H9 (cell line): ENCODE results near the gene CFAP299. TPM values are rescaled to one million over a fixed set of nuclear protein-coding genes. Genes with fewer than 3 reads are reported as not detected.

Experiments
- DNase-seq: peaks from one replicate; pipeline ENCODE4 v3.0.0-alpha.2; 2017
- H2AFZ ChIP-seq: one replicate; pipeline ENCODE4 v1.6.1; 2013; ENCODE audit warnings: mild to moderate bottlenecking, low read length, control low read depth, moderate library complexity
- H2AK5ac ChIP-seq: 2 replicates; pipeline ENCODE4 v1.6.1; 2013; ENCODE audit warnings: low read length, control low read depth, mixed read lengths; ENCODE audit not compliant: insufficient read length
- H2BK120ac ChIP-seq: one replicate; pipeline ENCODE4 v1.6.1; 2013; ENCODE audit warnings: low read depth, mild to moderate bottlenecking, low read length, control low read depth, inconsistent platforms; ENCODE audit not compliant: poor library complexity, severe bottlenecking
- H2BK12ac ChIP-seq: 2 replicates; pipeline ENCODE4 v1.6.1; 2013; ENCODE audit warnings: low read length, control low read depth, mixed read lengths, low read depth; ENCODE audit not compliant: insufficient read length
- H2BK15ac ChIP-seq: 2 replicates; pipeline ENCODE4 v1.6.1; 2013; ENCODE audit warnings: low read depth, low read length, control low read depth
- H2BK20ac ChIP-seq: one replicate; pipeline ENCODE4 v1.6.1; 2013; ENCODE audit warnings: low read depth, mild to moderate bottlenecking, low read length, control low read depth, inconsistent platforms; ENCODE audit not compliant: poor library complexity, severe bottlenecking
- H2BK5ac ChIP-seq: 2 replicates; pipeline ENCODE4 v1.6.1; 2013; ENCODE audit warnings: low read length, control low read depth, mixed read lengths; ENCODE audit not compliant: insufficient read length
- H3K14ac ChIP-seq: 2 replicates; pipeline ENCODE4 v1.6.1; 2013; ENCODE audit warnings: low read length, control low read depth; ENCODE audit not compliant: insufficient read depth
- H3K18ac ChIP-seq: 2 replicates; pipeline ENCODE4 v1.6.1; 2013; ENCODE audit warnings: low read depth, mild to moderate bottlenecking, mixed read lengths, low read length, control low read depth; ENCODE audit not compliant: insufficient read length
- H3K23ac ChIP-seq: 2 replicates; pipeline ENCODE4 v1.6.1; 2013; ENCODE audit warnings: low read length, control low read depth, mixed read lengths, low read depth; ENCODE audit not compliant: insufficient read length
- H3K23me2 ChIP-seq: 2 replicates; pipeline ENCODE4 v1.6.1; 2013; ENCODE audit warnings: low read depth, mild to moderate bottlenecking, mixed read lengths, low read length, control low read depth; ENCODE audit not compliant: insufficient read length, poor library complexity, severe bottlenecking
- H3K27ac ChIP-seq: 2 replicates; pipeline ENCODE4 v1.5.1; 2013; ENCODE audit warnings: low read length, control low read depth, mixed read lengths, low read depth; ENCODE audit not compliant: insufficient read length
- H3K27me3 ChIP-seq: 2 replicates; pipeline ENCODE4 v1.6.1; 2013; ENCODE audit warnings: low read length, control low read depth, inconsistent platforms; ENCODE audit not compliant: insufficient read depth
- H3K4ac ChIP-seq: 2 replicates; pipeline ENCODE4 v1.6.1; 2013; ENCODE audit warnings: low read depth, mild to moderate bottlenecking, control low read depth, inconsistent platforms, low read length, moderate library complexity
- H3K4me1 ChIP-seq: 2 replicates; pipeline ENCODE4 v1.6.1; 2013; ENCODE audit warnings: low read length, control low read depth, inconsistent platforms; ENCODE audit not compliant: insufficient read depth
- H3K4me2 ChIP-seq: 2 replicates; pipeline ENCODE4 v1.6.1; 2013; ENCODE audit warnings: low read length, control low read depth, mixed read lengths; ENCODE audit not compliant: insufficient read length, insufficient read depth
- H3K56ac ChIP-seq: 2 replicates; pipeline ENCODE4 v1.6.1; 2013; ENCODE audit warnings: low read depth, mild to moderate bottlenecking, mixed read lengths, low read length, control low read depth; ENCODE audit not compliant: insufficient read length
- H3K79me1 ChIP-seq: 2 replicates; pipeline ENCODE4 v1.6.1; 2013; ENCODE audit warnings: low read depth, mild to moderate bottlenecking, moderate library complexity, low read length, control low read depth, inconsistent platforms; ENCODE audit not compliant: insufficient read depth, poor library complexity, severe bottlenecking
- H3K79me2 ChIP-seq: 2 replicates; pipeline ENCODE4 v1.6.1; 2013; ENCODE audit warnings: low read length, control low read depth, inconsistent platforms; ENCODE audit not compliant: insufficient read depth
- H3K9ac ChIP-seq: 2 replicates; pipeline ENCODE4 v1.6.1; 2013; ENCODE audit warnings: low read length, control low read depth, mixed read lengths; ENCODE audit not compliant: insufficient read length; ENCODE audit errors: extremely low read depth
- H3K9me3 ChIP-seq: one replicate; pipeline ENCODE4 v1.6.1; 2013; ENCODE audit warnings: low read depth, low read length, inconsistent platforms; ENCODE audit not compliant: control insufficient read depth
- H3T11ph ChIP-seq: one replicate; pipeline ENCODE4 v1.6.1; 2013; ENCODE audit warnings: mild to moderate bottlenecking, low read length, control low read depth, inconsistent platforms
- H4K20me1 ChIP-seq: one replicate; pipeline ENCODE4 v1.6.1; 2013; ENCODE audit not compliant: control insufficient read depth, insufficient read length, insufficient read depth
- H4K5ac ChIP-seq: 2 replicates; pipeline ENCODE4 v1.6.1; 2013; ENCODE audit warnings: low read depth, mild to moderate bottlenecking, mixed read lengths, low read length, control low read depth; ENCODE audit not compliant: insufficient read length
- H4K8ac ChIP-seq: replicated peaks from 2 replicates; pipeline ENCODE4 v1.6.1; 2013; ENCODE audit warnings: low read length, control low read depth, mixed read lengths, low read depth; ENCODE audit not compliant: insufficient read length
- H4K91ac ChIP-seq: 2 replicates; pipeline ENCODE4 v1.6.1; 2013; ENCODE audit warnings: low read depth, mild to moderate bottlenecking, moderate library complexity, mixed read lengths, low read length, control low read depth; ENCODE audit not compliant: insufficient read length
- H3K27ac Mint-ChIP-seq, 3 experiments: 2 replicates in 2 of 3; 3 replicates in 1 of 3; pipeline ENCODE4 v1.8.0; 2020 to 2021; ENCODE audit warnings: mixed read lengths in 3 of 3, mild to moderate bottlenecking in 1 of 3, moderate library complexity in 1 of 3
- H3K27me3 Mint-ChIP-seq: 2 replicates; pipeline ENCODE4 v1.8.0; 2021; ENCODE audit warnings: low read depth, mild to moderate bottlenecking, moderate library complexity, mixed read lengths
- H3K36me3 Mint-ChIP-seq, 3 experiments: 2 replicates in 2 of 3; 3 replicates in 1 of 3; pipeline ENCODE4 v1.8.0; 2020 to 2021; ENCODE audit warnings: low read depth in 3 of 3, mixed read lengths in 3 of 3; ENCODE audit not compliant: insufficient read depth in 1 of 3
- H3K4me1 Mint-ChIP-seq, 2 experiments: 2 replicates each; pipeline ENCODE4 v1.8.0; 2020; ENCODE audit warnings: mixed read lengths in 2 of 2
- H3K4me3 Mint-ChIP-seq, 2 experiments: 2 replicates in 1 of 2; 3 replicates in 1 of 2; pipeline ENCODE4 v1.8.0; 2020 to 2021; ENCODE audit warnings: mild to moderate bottlenecking in 2 of 2, mixed read lengths in 2 of 2, moderate library complexity in 1 of 2
- H3K9me3 Mint-ChIP-seq, 2 experiments: 2 replicates in 1 of 2; 3 replicates in 1 of 2; pipeline ENCODE4 v1.8.0; 2020; ENCODE audit warnings: mild to moderate bottlenecking in 2 of 2, mixed read lengths in 2 of 2, moderate library complexity in 1 of 2
- WGBS: extraction: QIAGEN DNeasy Blood & Tissue Kit; methylation state at CpG from one replicate; pipeline ENCODE4 v1.1.7; 2013; ENCODE audit warnings: missing lambda C conversion rate, low lambda C conversion rate, mixed read lengths; ENCODE audit not compliant: insufficient read length; ENCODE audit errors: extremely low coverage; 5-methylcytosine and 5-hydroxymethylcytosine counted together
- total RNA-seq: library from RNA; stranded (reverse); gene quantifications from 2 replicates; pipeline ENCODE4 v1.2.1, GENCODE V29; 2021
- TF ChIP-seq, protein P1 (sequence below): fragments of 200-600 bp; sonication (generic); conservative IDR thresholded peaks from 3 replicates; pipeline ENCODE4 v1.8.0; 2021; ENCODE audit warnings: antibody characterized with exemption, mild to moderate bottlenecking

The CFAP299 gene
- total RNA-seq, 1 experiment from 2014 or later: not detected

DNA sequence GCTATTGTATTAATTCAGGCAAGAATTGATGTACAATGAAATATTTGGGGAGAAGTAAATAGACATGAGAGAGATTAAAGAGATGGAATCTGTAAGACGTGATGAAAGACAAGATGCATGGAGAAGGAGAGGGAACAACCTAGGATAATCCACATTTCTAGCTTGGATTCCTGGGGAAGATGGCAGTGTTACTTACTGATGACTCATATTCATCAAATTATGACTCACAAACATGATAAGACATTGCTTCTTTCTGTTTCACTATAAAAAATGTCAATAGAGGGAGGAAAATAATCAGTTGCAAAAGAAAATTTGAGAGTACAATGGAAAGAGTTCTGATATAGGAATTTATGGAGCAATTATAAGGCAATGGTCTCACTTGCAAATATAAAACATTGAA, 590.9 kb downstream of the CFAP299 start:
- WGBS: no CpG with 5 or more reads among the region's 1 CpG
- Histone ChIP-seq H3K4me2 (no peak overlapping the region), H3K56ac (no peak overlapping the region)

More for the DNA sequence above, 590.9 kb downstream of the CFAP299 start:
- no peak overlapping the region for H2BK120ac ChIP-seq
- no peak for DNase-seq
- Mint-ChIP-seq H3K4me1 (peaks cover 3 to 4% of the 10 kb centered on the region in 2 experiments), H3K9me3 (no peaks in the 10 kb centered on the region), H3K4me3 (no peak overlapping the region), H3K36me3 (no peaks in the 10 kb centered on the region), H3K27me3 (no peaks in the 10 kb centered on the region), H3K27ac (no peak overlapping the region)
- H3K9me3 ChIP-seq: no peaks in the 10 kb centered on the region
- no peak overlapping the region for H3K23ac ChIP-seq
- H3K14ac ChIP-seq: no peak overlapping the region
- no peak overlapping the region for H2BK20ac ChIP-seq
- H3K4ac ChIP-seq: no peak overlapping the region
- no peak overlapping the region for H4K91ac ChIP-seq
- H4K5ac ChIP-seq: no peak overlapping the region
- H3K18ac ChIP-seq: no peak overlapping the region
- no peak overlapping the region for H2AK5ac ChIP-seq
- no peak overlapping the region for H4K8ac ChIP-seq
- no peaks in the 10 kb centered on the region for H4K20me1 ChIP-seq
- H3K27me3 ChIP-seq: no peaks in the 10 kb centered on the region
- H3K9ac ChIP-seq: no peak overlapping the region
- TF ChIP-seq, protein P1, sequence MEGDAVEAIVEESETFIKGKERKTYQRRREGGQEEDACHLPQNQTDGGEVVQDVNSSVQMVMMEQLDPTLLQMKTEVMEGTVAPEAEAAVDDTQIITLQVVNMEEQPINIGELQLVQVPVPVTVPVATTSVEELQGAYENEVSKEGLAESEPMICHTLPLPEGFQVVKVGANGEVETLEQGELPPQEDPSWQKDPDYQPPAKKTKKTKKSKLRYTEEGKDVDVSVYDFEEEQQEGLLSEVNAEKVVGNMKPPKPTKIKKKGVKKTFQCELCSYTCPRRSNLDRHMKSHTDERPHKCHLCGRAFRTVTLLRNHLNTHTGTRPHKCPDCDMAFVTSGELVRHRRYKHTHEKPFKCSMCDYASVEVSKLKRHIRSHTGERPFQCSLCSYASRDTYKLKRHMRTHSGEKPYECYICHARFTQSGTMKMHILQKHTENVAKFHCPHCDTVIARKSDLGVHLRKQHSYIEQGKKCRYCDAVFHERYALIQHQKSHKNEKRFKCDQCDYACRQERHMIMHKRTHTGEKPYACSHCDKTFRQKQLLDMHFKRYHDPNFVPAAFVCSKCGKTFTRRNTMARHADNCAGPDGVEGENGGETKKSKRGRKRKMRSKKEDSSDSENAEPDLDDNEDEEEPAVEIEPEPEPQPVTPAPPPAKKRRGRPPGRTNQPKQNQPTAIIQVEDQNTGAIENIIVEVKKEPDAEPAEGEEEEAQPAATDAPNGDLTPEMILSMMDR: no peak
- H3K4me1 ChIP-seq: no peaks in the 10 kb centered on the region
- H3K27ac ChIP-seq: no peak overlapping the region
- no peaks in the 10 kb centered on the region for H3K79me1 ChIP-seq
- no peak overlapping the region for H3T11ph ChIP-seq
- H2BK12ac ChIP-seq: no peak overlapping the region
- H2AFZ ChIP-seq: no peak overlapping the region
- H2BK15ac ChIP-seq: no peak overlapping the region
- H2BK5ac ChIP-seq: no peak overlapping the region
- H3K23me2 ChIP-seq: no peaks in the 10 kb centered on the region
- no peaks in the 10 kb centered on the region for H3K79me2 ChIP-seq
